Tibial artery (tissue), 4 donors: ENCODE measurements around the gene CALD1.
A peak's percentile ranks its signal among the peaks of the same experiment; 100 is the strongest.

Experiments
- DNase-seq, 2 donors: peaks; one replicate each; pipeline ENCODE4 v3.0.0-alpha.2; 2019
- H3K27ac ChIP-seq, 2 donors: fragments of 200-600 bp; sonication (generic) in 1 of 2; 1 replicate in 1 of 2; 2 replicates in 1 of 2; pipeline ENCODE4 v1.5.1; 2018 to 2019; ENCODE audit warnings: mild to moderate bottlenecking in 1 of 2
- H3K27me3 ChIP-seq, 2 donors: fragments of 200-600 bp; sonication (generic) in 1 of 2; one replicate each; pipeline versions ENCODE4 v1.5.1 to v1.6.0; 2016 to 2019
- H3K36me3 ChIP-seq, 3 donors: fragments of 200-600 bp; sonication (generic) in 2 of 3; one replicate each; pipeline ENCODE4 v1.5.1; 2016 to 2019; ENCODE audit warnings: mild to moderate bottlenecking in 2 of 3
- H3K4me1 ChIP-seq, 4 donors: fragments of 200-600 bp; sonication (generic) in 2 of 4; 1 replicate in 3 of 4; 2 replicates in 1 of 4; pipeline ENCODE4 v1.5.1; 2016 to 2019
- H3K4me3 ChIP-seq, 2 donors: fragments of 200-600 bp; sonication (generic) in 1 of 2; 1 replicate in 1 of 2; 2 replicates in 1 of 2; pipeline ENCODE4 v1.5.1; 2018 to 2019; ENCODE audit warnings: mild to moderate bottlenecking in 2 of 2
- H3K9me3 ChIP-seq, 3 donors: fragments of 200-600 bp; sonication (generic) in 1 of 3; one replicate each; pipeline ENCODE4 v1.5.1; 2016 to 2019
- CTCF ChIP-seq, 2 experiments: fragments of 200-600 bp in 1 of 2; fragments of 450-650 bp in 1 of 2; IDR thresholded peaks; one replicate each; pipeline ENCODE4 v1.5.1; 2017 to 2019; ENCODE audit warnings: antibody characterized with exemption in 2 of 2, mild to moderate bottlenecking in 1 of 2, moderate library complexity in 1 of 2
- intact Hi-C: fragments of 100-400 bp; cut with DNase I; formaldehyde crosslinking; loops from one replicate; pipeline ENCODE4 v1.15.0; 2023; ENCODE audit warnings: low total_unique reads

The CALD1 gene

GRCh38 chr7:134755422-134756022 is 23.9 kb upstream of the CALD1 start:
- intact Hi-C loops, result loop anchor here (5.0 kb wide), 1 partner anchor 63 kb away; no protein-coding TSS in a partner anchor
- no peak for DNase-seq

GRCh38 chr7:134757938-134758337 is 21.5 kb upstream of the CALD1 start:
- no peaks in the 10 kb centered on the region for H3K36me3 ChIP-seq
- no peaks in the 10 kb centered on the region for H3K9me3 ChIP-seq
- TF ChIP-seq CTCF (IDR thresholded peaks at IDR 0.05), result no peak

More at GRCh38 chr7:134755422-134756022, 23.9 kb upstream of the CALD1 start:
- Histone ChIP-seq H3K4me1 (peaks cover 0 to 24% (median 9%) of the 10 kb centered on the region in 4 donors), H3K4me3 (no peak overlapping the region), H3K9me3 (no peaks in the 10 kb centered on the region), H3K36me3 (no peaks in the 10 kb centered on the region), H3K27ac (no peak overlapping the region), H3K27me3 (no peaks in the 10 kb centered on the region)
- TF ChIP-seq CTCF (IDR thresholded peaks at IDR 0.05), result peak; percentile 52 to 54

GRCh38 chr7:134758981-134759380 is 20.5 kb upstream of the CALD1 start:
- TF ChIP-seq CTCF (IDR thresholded peaks at IDR 0.05), result no peak
- intact Hi-C loops, result loop anchor here (5.0 kb wide), 1 partner anchor 67 kb away; no protein-coding TSS in a partner anchor
- no peaks in the 10 kb centered on the region for H3K9me3 ChIP-seq
- H3K36me3 ChIP-seq, result no peaks in the 10 kb centered on the region
- peaks cover 0 to 47% (median 11%) of the 10 kb centered on the region in 4 donors for H3K4me1 ChIP-seq
- no peaks in the 10 kb centered on the region for H3K27me3 ChIP-seq
- no peak for DNase-seq
- no peak overlapping the region for H3K4me3 ChIP-seq
- H3K27ac ChIP-seq, result peak overlapping the region; percentile 26 to 59

More at GRCh38 chr7:134757938-134758337, 21.5 kb upstream of the CALD1 start:
- DNase-seq, result no peak
- H3K27me3 ChIP-seq, result no peaks in the 10 kb centered on the region
- H3K27ac ChIP-seq, result peak overlapping the region; percentile 26 to 59
- H3K4me1 ChIP-seq, result peaks cover 0 to 36% (median 10%) of the 10 kb centered on the region in 4 donors
- intact Hi-C loops, result loop anchor here (5.0 kb wide), 1 partner anchor 66 kb away; no protein-coding TSS in a partner anchor
- H3K4me3 ChIP-seq, result no peak overlapping the region

GRCh38 chr7:134761266-134761665 is 18.2 kb upstream of the CALD1 start:
- H3K4me1 ChIP-seq, result peaks cover 0 to 61% (median 13%) of the 10 kb centered on the region in 4 donors
- no peak overlapping the region for H3K4me3 ChIP-seq
- H3K36me3 ChIP-seq, result no peaks in the 10 kb centered on the region
- TF ChIP-seq CTCF (IDR thresholded peaks at IDR 0.05), result no peak
- intact Hi-C loops, result no loop called here
- H3K9me3 ChIP-seq, result no peaks in the 10 kb centered on the region
- peak overlapping the region; percentile 59 to 65 for H3K27ac ChIP-seq
- no peaks in the 10 kb centered on the region for H3K27me3 ChIP-seq
- no peak for DNase-seq

- no peak for TF ChIP-seq CTCF (IDR thresholded peaks at IDR 0.05)
- Histone ChIP-seq H3K27ac (peak overlapping the region; percentile 59 to 65), H3K27me3 (no peaks in the 10 kb centered on the region), H3K4me1 (peaks cover 0 to 81% (median 30%) of the 10 kb centered on the region in 4 donors), H3K4me3 (no peak overlapping the region), H3K36me3 (no peaks in the 10 kb centered on the region), H3K9me3 (no peaks in the 10 kb centered on the region)
- DNase-seq, result no peak
- intact Hi-C loops, result no loop called here
These were observed 15.5 kb upstream of the CALD1 start for GRCh38 chr7:134763960-134764359.
